COLO668 (cell line): ENCODE results near the gene ROBO1.
"Not testable (repeated sequence)": the region's sequence is repeated elsewhere in the genome, so short reads cannot be mapped to it uniquely, and the experiment has no call there.

ENCODE experiments used
- DNase-seq: peaks from one replicate; lab custom pipeline; 2025; ENCODE audit not compliant: unreplicated experiment; lab: John Stamatoyannopoulos, UW

The ROBO1 gene

DNA sequence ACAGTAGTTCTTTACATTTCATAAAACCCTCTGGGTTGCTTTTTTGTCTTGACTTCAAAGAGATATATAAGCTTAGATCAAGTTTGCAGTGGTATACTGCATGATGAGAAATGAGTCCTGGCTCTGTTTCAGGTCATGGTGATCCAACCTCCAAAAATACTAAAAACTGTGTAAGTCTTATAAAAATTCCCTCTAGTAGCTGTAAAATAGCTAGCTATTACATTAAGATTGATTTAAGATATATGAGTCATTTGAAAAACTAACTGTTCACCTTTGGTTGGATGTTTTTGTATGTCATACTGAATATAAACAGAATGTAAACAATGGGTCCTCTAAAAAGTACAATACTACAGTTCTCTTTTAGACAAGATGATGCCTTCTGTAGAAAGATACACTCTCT lies 879.2 kb downstream of the ROBO1 start:
- no peak for DNase-seq

DNA sequence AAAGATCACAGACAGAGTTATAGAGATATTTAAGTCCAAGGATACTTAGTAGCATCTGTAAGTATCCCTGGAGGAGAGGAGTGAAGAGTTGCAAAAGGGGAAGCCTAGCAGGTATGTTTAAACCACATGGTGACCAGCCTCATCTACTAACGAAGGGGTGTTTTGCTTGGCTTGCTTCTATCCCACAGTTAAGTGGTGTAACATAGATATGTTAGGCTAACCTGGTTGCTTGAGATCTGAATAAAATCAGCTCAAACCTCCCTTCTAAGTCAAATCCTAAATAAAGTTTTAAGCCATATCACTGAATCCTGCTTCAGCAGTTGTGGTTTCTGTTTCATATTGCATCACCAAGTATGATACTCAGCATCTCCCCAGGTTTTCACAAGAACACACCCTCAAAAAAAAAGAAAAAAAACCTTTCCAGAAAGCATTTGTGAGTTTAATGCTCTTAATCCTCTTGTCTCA lies 880.2 kb downstream of the ROBO1 start:
- no peak for DNase-seq

DNA sequence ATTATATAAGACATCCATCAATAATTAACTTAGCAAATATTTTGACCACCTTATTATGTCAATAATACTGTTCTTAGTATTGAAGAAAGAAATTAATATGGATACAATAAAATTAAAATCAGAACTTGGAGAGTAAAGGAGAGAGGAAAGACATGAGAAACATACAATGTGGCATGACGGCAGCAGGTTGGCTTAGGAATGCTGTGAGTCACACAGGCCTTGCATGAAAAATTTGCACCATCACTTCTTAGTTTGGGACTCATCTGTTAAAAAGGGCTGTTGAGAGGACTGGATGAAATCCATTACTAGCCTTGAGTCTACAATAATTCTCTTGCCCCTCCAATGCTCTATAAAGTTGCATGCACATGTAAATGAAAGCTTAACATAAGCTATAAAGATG lies 880.8 kb downstream of the ROBO1 start:
- DNase-seq: no peak

DNA sequence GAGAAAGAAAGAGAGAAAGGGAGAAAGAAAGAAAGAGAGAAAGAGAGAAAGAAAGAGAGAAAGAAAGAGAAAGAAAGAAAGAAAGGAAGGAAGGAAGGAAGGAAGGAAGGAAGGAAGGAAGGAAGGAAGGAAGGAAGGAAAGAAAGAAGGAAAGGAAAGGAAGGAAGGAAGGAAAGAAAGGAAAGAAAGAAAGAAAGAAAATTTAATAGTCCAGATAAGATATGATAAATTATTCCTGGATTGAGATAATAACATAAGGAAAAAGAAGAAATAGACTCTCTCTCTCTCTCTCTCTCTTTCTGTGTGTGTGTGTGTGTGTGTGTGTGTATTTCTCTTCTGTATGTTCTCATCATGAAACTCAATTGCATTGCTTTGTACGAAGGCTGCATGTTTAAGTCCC lies 883.2 kb downstream of the ROBO1 start:
- not testable (repeated sequence) for DNase-seq

DNA sequence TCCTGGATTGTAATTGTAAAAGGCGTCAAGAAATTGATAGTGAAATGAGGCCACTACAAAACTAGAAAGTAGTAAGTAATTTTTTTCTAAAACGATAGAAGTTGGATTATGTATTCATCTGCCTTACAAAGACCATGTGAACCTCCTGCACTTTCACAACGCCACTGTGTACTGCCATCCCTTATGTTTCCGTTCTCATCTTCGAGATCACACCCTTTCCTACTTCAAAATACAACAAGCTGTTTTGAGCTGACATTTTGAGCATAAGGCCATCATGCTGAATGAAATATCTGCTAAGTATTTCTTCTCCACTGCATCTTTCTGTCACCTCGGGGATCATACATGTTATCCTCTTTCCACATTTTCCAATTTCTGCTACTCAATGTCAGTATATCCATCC lies 885.5 kb downstream of the ROBO1 start:
- DNase-seq: no peak

DNA sequence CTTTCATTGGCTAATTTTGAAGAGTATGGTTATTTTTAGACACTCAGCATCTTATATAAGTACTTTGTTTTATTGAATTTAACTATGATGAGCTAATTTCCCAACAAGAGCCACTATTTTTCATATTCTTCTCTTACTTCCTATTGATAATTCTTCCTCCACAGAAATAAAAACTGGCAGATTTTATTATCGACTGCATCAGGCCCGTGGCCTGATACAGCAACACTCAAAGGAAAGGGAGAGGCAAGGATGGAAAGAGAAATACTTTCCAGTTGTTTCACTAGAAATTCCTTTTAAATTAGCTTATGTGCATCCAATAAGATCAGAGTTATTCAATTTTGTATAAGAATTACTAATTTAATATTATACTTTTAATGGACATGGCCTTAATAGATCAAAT lies 886.3 kb downstream of the ROBO1 start:
- no peak for DNase-seq

DNA sequence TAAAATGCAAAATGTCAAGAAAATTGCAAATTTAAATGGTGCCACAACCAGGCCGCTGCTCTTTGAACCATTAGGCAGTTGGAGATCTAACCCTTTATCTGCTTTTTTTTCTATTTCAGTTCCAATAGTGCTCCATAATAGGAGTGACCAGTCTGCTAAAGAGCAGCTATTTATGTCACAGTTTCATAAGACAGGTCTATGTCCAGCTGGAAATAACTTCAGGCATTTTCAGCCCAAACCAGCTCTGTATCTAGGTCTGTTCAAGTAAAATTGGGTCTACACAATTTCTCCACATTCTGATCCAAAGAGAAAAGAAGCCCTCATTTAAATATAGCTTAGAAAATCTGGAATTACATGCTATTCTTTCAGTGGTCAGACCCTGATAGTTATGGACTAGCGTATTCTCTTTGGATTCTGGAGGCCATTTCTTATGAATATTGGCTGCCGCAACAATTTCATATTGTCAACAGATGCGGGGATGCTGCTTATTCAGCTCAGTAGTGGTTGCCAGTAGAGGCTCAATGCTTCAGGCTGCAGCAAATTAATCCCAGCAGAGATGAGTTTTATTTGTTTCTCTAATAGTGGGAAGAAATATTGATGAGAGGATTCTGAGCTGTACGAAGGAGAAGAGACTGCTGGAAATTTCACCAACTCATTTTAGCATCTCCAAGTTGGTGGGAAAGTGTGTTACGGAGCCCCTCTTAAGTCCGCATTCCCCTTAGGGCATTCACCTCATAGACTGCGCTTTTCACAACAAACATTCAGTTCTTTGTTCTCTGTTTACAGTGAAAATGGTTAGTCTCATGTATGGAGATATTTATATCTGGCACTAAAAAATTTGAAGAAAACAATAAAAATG lies 887.0 kb downstream of the ROBO1 start:
- DNase-seq: no peak

DNA sequence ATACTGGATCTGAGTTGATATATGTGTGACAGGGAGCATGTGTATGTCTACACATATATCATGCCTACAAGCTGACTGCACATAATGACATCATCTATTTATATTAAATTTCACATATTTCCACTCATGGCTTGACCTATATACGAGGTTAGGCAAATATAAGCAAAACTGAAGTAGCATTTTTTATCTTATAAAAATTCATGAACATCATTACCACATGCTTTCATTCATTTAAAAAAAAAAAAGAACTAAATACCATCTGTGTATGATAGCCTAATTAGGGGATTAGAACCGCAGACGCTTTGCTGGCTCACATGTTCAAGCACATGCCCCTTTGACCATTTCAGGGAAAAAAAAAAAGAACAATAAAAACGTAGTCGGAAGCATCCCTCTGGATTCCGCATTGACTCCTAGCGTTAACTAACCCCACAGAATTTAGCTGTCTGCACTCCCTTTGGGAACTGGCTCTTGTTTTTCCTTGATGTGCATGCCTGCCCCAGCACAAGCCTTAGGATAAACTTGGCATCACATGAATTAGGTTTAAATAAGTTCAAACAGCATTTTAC lies 888.4 kb downstream of the ROBO1 start:
- DNase-seq: no peak

DNA sequence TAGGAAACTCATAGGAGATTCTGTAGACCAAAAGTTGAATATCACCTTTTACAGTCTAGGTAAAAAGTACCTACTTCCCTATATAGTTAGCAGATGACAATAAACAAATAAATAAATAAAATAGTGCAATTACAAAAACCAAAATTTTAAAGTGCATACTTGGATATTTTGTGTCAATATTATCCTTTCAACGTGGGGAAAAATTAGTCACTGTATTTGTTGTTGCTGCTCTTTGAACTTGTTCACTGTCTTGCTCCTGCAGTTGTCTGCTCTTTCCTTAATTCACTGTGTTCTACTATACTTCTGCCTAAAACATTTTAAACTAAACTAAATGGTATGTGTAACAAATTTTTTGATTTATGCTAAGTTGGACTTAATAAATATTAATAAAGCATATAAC lies 889.0 kb downstream of the ROBO1 start:
- DNase-seq: no peak

DNA sequence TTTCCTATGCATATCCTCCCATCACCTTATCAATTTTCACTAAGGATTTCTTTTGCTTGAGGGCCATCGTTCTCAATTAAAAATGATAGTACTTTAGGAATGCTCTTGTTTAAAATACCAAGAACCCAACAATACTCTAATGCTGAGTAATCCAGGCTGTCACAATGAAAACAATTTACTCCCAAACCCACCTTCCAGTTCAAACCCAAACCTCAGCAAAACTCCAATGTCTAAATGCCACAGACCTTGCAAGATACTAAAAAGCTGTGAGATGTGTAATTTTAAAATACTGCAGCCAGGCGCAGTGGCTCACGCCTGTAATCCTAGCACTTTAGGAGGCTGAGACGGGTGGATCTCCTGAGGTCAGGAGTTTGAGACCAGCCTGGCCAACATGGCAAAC lies 889.8 kb downstream of the ROBO1 start:
- no peak for DNase-seq

DNA sequence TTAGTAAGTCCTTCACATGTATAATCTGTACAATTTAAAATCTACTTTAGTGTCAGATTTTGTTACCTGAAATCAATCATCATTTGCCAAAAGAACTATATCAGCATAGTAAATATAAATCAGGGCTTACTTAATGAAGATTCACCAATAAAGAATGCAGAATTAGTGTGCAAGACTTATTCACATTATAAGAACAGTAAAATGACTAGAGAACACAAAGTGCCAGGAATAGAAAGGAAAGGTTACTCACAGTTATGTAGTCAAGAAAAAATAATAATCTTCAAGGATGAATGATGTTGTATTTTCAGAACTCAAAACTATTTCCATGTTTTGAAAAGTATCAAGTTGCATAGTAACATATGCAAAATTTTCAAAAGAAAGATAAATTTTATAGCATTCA lies 891.9 kb downstream of the ROBO1 start:
- DNase-seq: no peak

DNA sequence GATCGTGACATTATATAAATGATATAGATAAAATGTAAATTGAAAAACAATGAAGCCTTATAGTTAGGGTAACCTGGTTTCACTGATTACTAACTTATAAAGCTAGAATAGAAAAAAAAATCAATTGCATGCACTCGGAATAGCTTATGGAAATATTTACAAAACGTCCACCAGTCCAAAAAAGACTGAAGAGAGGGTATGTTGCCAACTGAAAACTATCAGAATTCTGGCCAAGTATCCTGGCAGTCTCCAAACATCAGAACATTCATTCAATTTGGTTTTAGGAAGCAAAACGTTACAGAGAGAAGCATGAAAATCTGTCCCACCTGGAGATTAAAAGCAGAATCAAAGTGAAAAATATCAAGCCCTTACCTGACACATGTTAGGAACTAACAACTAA lies 892.4 kb downstream of the ROBO1 start:
- no peak for DNase-seq

DNA sequence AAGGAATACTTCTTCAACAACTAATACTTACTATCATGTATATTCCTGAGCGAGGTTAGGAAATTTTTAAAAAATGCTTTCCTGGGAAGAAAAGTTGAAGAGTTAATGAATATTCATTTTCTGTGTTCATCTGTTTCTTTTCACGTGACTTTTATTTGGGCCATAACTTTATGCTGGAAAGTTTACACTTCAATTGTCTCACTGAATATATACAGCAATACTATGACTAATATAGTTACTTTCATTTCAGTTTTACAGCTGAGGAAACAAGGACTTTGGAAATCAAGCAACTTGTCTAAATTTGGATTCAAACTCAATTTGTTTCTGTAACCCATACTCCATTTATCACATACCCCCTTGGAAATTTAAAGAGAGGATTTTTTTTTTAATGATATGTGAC lies 894.2 kb downstream of the ROBO1 start:
- no peak for DNase-seq

DNA sequence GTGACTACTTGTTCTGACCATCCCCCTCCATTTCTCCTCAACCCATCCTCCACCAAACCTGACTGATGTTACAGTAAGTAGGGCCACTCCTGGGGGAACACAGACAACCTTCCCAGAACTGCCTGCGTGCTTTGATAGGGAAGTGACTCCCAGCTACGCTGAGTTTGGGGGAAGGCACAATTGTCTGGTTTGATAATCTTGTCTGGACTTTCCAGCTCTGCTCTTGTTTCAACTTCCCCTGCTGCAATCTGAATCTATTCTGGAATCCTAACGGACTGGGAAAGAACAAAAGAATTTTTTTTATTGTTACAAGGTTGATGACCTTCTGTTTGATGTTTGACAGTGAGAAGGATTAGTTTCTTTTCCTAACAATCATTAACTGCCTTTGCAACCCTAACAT lies 895.6 kb downstream of the ROBO1 start:
- DNase-seq: no peak

DNA sequence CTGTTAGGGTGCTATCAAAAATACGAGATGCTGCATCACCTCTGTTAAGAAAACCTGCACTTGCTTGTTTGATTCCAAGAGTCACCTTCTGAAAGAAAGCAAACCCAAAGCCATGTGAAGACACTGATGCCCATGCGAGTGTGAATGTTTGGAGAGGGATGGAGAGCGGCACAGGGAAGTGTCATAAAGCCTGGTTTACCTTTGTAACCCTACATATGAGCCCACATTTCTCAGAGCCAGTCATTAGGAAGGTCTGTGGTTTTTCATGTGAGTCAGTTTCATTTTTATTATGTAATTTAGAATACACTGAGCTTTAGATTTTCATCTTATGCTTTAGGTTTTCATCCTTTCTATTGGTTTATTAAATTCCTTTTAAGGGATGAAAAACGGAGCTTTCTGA lies 896.8 kb downstream of the ROBO1 start:
- DNase-seq: no peak

DNA sequence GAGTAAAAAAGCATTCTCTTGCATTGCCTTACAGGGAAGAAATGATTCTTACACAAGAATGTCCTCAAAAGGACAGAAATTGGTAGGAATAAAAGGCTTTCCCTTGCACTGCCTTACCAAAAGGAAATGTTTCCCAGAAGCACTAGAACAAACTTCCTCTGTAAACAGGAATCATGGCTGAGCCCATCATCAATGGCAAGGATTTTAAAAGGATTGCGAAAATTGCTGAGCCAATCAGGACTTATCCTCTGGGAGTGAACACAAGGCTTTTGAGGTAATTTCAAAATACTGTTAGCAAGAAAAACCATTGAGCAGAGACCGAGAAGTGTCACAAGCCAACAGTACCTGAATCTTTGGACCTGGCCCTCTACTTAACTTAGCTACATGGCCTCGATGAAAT lies 897.3 kb downstream of the ROBO1 start:
- no peak for DNase-seq

DNA sequence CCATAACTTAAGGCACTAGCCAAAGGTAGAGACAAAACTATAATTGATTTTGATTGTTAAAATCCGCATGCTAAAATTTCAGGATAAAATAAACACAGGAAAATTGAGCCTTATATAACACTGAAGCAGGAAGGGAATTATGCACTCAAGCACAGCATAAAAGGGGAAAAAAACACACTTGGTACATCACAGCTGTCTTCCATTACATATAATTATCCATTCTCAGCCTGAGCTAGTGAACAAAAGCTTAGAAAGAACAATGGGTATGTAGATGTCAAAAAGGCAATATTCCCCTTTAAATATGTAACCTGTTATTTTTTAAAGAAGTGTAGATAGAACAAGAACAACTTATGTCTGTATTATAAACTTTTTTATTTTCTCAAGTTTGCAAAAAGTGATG lies 899.2 kb downstream of the ROBO1 start:
- no peak for DNase-seq

DNA sequence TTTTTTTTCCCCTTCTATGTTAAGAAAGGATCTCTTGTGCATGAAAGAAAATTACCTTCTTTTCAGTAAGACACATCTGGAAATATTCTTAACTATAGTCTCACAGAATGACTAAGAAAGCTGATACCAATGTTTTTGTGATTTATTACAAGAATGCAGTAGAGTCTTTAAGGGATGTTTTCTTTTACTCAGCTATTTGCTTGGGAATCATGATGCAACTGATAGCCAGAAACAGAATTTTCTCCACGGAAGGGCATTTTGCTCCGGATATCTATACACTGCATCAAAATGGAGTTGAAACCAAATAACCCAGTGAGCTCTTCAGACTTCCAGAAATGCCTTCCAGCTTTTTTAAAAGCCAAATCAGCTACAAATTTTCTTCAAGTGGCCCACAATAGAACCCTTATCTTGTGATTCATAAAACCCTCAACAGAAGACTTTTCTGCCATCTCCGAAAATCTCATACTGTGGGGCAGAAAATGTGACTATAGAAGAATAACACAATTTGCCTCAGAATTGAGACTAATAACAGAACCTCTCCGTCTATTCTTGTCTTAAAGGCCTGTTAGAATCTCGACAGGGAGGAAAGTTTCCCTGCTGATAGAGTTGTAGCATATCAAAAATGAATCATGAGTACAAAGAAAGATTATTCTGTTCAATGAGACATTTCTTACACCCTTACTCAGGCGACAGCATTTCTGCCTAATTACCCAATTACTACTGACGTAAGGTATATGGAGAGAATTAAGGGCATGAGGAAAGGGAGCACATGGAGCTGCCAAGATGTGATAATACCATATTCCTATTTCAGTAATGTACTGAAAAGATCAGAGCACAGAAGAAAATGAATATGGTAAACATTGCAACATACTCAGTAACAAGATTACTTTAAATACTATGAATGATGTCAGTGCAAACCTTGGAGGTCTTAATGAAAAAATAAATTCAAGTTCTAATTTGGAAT lies 900.1 kb downstream of the ROBO1 start:
- no peak for DNase-seq

DNA sequence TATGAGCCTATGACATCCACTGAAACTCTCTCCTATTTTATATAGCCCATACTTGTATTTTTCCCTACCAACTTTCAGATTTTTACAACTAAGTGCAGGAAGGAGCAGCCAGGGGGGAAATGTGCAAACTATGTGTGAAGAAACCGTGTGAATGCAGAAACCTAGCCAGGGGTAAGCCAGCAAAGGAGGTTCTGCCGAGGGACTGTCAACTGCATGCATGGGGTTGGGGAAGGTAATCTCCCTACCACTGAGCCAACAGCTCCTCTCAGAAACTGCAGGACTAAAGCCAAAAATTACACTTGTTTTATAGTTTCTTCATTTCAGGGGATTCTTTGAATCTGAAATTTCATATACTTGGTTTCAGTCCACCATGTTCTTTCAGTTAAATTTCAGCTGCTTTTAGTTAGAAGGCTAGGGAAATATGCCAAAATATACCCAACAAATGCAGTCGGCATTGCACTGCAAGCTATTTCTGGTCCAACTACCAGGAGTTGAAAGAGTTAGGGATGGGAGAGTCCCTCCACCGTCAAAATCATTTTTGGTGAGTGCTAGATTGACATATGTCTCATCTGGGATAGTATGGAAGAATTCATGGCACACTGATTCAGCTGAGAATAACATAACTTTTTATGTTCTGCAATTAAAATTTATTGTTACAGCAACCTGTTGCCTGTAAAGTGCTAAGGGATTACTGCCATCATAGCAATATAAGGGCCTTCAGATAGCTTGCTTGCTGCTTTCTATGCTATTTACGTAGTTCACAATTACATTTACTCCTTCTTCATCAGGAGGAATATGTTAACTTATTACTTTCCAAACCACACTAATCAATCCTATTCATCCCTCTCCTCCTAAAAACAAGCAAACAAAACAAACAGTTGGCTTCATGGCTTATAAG lies 904.2 kb downstream of the ROBO1 start:
- DNase-seq: no peak

DNA sequence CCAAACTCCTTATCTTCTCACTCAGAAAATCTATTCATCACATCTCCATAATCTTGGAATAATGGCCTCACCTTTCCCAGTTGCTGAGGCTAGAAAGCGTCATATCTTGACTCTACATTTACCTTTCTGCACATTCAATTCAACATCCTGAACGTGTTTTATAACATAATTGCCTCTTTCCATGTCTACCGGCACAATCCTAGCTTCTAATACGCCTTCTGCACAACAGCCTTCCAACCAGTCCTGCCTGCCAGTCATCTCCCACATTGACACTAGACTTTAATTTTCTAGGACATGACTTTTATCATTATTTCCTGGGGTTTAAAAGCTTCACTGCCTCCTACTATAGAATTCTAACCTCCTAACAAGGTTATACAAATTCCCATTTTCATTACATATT lies 906.6 kb downstream of the ROBO1 start:
- no peak for DNase-seq

DNA sequence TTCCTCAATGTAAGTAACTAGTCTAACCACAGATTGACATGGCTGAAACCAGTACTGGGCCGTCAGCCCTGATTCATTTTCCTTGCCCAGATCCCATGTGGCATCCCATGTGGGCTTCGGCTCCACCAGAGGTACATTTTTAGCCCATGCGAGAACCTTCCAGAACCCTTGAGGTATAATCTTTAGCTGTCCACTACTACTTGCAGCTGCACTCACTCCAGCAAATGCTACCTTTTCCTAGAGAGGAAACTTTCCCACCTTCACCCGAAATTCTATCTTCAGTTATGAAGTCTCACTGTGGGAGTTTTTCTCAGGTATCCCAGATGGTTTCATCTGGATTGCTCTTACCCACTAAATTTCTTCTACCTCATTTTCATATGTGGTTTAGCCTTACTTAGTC lies 907.2 kb downstream of the ROBO1 start:
- DNase-seq: no peak
